Inflammatory macrophage treated with lipopolysaccharide for 4 hours (primary cell): Measurements from ENCODE around the gene MEGF6.

Experiments
- DNase-seq: peaks from one replicate; pipeline ENCODE4 v3.0.0-alpha.2; 2020

Gene MEGF6

DNA sequence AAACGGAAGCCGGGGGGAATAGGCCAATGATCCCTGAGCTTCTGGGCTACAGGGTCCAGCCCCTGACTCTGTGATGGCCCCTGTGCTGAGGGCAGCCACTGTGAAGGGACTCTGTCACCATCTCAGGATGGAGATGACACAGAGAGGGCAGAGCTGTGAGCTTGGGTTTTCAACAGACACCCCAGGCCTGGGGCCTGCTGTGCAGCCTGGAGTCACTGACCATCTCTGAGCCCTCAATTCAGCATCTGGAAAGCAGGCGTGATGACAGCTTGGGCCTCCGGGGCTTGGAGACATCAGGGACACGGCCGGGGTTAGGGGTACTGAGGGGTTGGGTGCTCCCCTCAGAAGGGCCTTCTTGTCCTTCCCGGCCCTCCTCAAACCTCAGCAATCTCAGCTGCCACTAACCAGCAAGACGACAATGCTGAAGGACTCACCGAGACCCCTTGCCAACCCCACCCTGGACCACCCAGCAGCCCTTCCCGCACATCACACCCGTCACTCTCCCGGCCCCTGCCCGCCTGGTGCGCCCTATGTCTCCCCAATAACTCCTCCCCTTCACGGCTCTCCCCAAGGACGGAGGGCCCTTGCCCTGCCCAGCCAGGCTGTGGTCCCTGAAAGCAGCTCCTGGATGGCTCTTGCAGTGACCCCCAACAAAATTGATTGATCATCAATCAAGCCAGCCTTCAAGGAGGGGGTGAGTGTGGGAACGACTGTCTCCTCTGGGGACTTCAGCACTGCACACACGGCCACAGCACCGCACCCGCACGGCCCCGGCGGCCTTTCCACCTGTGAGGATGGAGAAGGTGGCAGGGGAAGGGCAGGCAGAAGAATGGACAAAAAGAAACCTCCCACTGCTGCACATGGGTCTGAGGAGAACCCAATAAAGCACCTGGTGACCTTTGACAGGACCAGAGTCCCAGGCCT, 4.3 kb downstream of the MEGF6 start:
- DNase-seq, result no peak

- no peak for DNase-seq
Measured at GRCh38 chr1:3604997-3605823, 6.1 kb downstream of the MEGF6 start.

DNA sequence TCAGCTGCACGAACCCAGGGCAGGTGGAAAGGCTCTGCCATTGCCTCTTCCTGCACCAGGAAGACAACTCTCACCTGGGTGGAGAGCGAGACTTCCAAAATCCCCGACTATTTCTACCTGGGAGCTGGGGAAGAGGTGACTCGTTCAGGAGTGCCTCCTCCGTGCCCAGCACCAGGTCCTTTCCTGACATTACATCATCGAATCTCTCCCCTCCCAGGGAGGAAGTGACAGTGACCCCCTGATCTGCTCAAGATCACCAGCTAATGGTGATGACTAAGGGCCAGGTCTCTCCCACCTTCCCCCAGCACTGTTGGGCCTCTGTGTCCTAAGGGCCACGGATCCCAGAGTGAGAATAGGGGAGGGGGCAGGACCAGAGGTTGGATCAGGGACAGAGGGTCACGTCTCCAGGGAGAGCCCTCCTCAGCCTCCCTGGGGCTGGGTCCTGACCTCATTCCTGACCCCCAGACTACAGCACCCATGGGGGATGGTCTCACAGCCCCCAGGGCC, 6.8 kb downstream of the MEGF6 start:
- DNase-seq, result no peak

DNA sequence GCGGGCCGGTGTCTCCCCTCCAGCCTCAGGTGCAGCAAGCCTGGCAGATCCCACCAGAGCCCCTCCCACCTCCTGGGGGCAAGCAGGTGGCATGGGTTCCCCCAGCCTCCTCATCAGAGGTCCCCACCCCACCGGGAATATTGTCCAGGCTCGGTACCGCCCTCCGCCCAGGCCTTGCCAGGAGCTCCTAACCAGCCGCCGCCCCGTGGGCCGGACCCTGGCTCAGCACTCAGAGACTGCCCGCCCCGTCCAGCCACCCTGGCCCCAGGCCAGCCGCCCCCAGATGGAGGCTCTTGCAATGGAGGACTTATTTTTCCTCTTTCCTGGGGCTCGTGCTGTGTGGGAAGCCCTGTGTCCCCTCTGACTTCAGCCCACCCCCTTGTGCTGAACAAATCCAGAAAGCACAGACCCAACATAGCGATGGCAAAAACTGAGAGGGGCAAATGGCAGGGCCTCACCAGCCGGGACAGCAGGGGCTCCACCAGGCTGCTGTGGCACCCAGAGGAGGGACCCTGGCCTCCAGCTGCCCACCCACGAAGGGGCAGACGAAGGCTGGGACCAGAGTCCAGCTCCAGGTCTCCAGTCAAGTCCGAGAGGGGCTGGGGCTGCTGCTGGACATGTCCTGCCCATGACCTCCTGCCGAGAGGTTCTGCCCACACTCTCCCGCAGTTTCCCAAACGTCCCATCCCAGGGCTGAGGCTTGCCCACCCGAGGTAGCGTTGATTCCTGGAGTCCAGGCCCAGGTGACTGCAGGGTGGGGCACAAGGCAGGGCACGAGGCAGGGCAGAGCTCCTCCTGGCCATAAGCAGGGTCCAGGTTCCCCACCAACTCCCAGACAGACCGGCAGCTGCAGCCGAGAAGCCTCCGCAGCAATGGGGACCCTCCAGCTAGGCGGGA, 7.5 kb downstream of the MEGF6 start:
- DNase-seq, result no peak

DNA sequence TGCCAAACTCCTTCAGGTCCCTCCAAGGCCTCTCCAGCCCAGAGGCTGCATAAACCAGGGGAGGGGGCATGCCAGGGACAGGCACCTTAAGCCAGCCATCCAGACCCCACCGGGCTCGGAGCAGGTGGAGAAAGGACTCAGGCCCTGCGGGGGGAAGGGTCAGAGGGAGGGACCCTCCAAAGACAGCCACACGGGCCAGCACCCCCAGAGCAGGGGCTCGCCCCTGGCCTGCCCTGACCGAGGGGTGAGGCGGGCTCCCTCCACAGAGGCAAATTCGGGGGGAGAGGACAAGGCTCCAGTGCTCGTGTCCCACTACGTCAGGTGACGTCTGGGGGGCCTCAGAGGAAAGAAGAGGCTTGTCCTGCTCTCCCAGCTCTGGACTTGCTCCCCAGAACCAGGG, 8.2 kb downstream of the MEGF6 start:
- DNase-seq, result no peak

DNA sequence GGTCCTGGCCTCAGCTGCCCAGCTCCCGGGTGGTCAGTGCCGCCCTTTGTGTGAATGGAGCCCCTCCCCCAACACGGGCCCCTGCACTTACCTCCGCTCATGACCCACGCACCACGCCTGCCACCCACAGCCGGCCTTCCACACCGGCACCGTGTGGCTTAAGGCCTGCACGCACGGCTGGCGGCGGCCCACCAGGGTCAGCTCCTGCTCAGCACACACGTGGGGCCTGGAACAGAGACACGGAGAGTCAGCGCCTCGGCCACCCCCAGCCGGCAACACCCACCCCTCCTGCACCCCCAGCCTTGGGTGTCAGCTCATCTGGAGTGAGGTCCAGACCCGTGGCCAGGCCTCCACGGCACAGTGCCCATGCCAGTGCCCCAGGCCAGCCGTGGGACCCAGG, 8.9 kb downstream of the MEGF6 start:
- DNase-seq, result no peak

DNA sequence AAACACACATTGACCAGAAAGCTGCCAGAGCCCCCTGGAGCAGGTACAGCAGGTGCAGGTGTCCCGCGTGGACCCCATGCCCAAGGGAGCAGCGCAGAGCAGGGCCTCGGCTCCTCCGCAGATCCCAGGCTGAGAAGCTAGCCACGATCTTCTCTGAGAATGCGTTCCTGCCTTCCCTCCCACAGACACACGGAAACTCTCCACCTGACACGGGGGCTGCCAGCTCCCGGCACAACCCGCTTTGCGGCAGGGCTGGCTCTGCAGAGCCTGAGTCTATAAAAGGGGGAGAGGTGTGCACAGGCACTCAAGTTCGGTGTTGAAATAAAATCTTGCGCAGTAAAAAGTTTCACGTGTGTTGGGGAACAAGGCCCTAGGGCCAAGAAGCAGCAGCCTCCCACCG, 9.6 kb downstream of the MEGF6 start:
- no peak for DNase-seq

DNA sequence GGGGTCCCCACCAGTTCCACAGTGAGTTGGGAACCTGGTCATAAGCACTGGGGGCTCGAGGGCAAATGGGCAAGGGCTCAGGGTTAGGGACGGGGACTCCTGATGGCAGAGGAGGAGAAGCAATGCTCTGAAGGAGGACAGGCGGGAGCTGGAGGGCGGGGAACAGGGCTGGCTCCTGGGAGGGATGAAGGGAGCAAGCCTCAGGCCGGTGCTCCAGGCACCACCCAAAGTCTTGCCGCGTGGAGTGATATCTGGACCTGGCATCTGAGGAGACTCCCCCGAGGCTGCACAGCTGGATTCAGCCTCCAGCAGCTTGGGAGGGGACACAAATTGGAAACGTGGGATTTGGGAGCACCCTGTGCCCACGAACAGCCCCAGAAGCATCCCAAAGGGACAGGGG, 11.0 kb downstream of the MEGF6 start:
- no peak for DNase-seq

- no peak for DNase-seq
Measured at GRCh38 chr1:3599816-3600215, 11.5 kb downstream of the MEGF6 start.

DNA sequence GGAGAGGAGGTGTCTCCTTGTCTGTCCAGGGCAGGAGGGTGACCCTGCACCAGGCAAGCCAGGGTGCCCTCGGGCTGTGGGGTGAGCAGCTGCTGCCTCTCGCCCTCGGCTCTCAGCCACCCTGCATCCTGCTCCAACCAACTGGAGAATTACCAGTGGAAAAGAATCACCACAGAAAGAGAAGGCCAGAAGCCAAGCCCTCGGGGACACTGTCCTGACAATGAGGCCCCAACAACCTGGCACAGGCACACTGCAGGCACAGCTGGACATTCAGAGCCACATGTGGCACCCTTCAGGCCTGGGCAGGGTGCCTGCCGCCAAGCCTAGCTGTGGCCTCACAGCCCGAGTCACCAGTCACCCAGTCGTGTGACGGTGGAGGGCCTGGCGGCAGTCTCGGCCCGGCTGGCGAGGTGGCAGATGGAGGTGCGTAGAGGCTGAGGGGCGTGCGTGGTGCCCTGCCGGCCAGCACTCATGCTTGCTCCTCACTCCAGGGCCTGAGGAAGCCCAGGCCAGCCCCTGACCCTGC, 12.0 kb downstream of the MEGF6 start:
- no peak for DNase-seq

DNA sequence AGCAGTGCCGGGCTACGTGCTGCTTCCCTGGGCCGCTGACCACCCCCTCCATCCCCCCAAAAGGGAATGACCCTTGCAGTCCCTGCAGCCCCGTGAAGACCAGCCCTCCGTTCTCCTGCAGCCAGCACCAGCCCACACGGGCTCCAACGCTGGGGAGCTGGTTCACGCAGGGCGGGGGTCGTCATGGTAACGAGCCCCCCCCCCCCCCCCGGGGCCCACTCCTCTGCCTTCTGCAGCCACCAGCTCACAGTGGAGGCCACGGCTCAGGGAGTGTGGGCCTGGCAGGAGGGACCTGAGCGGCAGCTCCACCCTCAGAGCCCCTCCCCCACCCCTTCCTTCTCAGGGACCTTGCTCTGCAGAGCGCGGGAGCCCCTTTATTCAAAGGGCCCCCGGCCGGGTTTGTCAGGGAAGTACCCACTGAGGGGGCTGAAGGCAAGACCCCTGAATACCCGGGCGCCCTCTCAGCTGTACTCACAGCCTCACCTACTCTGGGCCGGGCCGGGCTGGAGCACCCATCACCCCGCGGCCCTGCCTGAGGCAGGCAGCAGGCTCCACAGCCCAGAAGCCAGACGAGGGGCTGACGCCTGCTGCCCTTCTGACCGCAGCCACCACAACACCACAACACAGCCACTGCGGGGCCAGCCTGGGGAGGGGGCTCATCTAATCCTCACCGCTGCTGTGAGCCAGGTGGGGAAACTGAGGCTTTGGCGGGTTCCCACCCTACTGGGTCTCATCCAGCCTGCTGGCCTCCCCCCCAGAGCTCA, 12.6 kb downstream of the MEGF6 start:
- DNase-seq, result no peak

DNA sequence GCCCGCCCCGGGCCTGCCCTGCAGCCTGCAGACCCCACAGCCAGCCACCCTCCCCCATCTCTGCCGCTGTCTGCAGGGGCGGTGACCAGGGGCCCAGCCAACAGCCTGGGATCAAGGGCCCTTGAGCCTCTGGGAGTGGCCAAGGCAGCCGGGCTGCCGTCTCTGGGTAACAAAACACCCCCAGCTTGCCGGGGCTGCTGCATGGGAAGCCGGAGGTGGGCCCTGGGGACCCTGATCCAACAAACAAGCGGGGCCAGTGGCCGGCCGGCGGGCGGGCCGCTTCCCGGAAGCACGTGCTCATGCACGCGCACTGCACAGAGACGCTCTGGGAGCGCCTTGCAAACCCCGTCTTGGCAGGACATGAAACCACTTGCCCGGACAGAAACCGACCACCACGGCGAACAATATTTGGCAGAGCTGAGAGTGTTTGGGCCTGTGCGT, 13.2 kb downstream of the MEGF6 start:
- DNase-seq, result no peak

DNA sequence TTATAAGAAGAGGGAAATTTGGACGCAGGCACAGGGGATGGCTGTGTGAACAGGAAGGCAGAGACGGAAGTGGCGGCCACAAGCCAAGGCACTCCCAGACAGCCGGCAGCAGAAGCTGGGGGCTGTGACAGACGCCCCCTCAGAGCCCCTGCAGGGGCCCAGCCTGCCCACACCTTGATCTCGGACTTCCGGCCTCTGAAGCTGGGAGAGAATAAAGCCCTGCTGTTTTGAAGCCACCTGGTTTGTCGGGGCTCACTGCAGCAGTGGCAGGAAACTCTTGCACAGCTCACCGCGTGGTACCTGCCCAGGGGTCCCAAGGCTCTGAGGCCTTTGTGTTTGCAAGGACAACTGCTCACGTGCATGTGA, 13.7 kb downstream of the MEGF6 start:
- DNase-seq, result no peak

GRCh38 chr1:3596663-3597598, 14.4 kb downstream of the MEGF6 start:
- DNase-seq, result no peak

GRCh38 chr1:3595949-3596348, 15.4 kb downstream of the MEGF6 start:
- DNase-seq, result no peak

GRCh38 chr1:3594706-3595377, 16.5 kb downstream of the MEGF6 start:
- no peak for DNase-seq

DNA sequence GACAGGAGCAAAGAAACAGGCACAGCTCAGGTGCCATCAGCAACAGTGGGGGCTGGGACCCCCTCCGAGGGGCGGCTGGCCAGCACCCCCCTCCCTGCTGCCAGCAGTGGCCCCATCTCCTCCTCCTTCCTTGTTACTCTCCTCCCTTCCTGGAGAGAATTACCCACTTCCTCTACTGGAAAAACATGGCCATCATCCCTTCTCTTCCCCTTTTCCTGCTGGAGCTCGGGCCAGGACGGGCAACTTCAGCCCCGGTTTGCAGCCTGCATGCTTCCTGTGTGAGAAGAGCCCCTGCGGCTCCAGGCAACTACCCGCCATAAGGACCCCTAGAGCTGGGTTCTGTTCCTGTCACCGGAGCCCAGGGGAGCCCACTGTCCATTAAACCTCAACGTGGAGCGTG, 17.6 kb downstream of the MEGF6 start:
- no peak for DNase-seq

GRCh38 chr1:3593334-3593733, 18.0 kb downstream of the MEGF6 start:
- DNase-seq, result no peak

GRCh38 chr1:3590951-3591865, 20.1 kb downstream of the MEGF6 start:
- no peak for DNase-seq
